NCI-H2107 treated with DMSO at 0.1 percent for 48 hours (cell line): ENCODE data around the gene HAUS1.
"Not testable (repeated sequence)": the region's sequence is repeated elsewhere in the genome, so short reads cannot be mapped to it uniquely, and the experiment has no call there.

Experiments used
- DNase-seq: peaks from one replicate; lab custom pipeline; 2025; ENCODE audit not compliant: unreplicated experiment; lab: John Stamatoyannopoulos, UW

Gene HAUS1

GRCh38 chr18:46156124-46156745 lies 52.0 kb downstream of the HAUS1 start:
- DNase-seq, result no peak

GRCh38 chr18:46156843-46157242 lies 52.7 kb downstream of the HAUS1 start:
- no peak for DNase-seq

- no peak for DNase-seq
Measured at GRCh38 chr18:46158499-46158898, 54.3 kb downstream of the HAUS1 start.

GRCh38 chr18:46160050-46160798 lies 56.0 kb downstream of the HAUS1 start:
- DNase-seq, result no peak

- DNase-seq, result not testable (repeated sequence)
Measured at GRCh38 chr18:46160840-46161239, 56.7 kb downstream of the HAUS1 start.

GRCh38 chr18:46161703-46162396 lies 57.7 kb downstream of the HAUS1 start:
- DNase-seq, result no peak

- DNase-seq, result no peak
Measured at GRCh38 chr18:46163091-46163490, 58.9 kb downstream of the HAUS1 start.

- no peak for DNase-seq
Measured at GRCh38 chr18:46163941-46164499, 59.8 kb downstream of the HAUS1 start.

- not testable (repeated sequence) for DNase-seq
Measured at GRCh38 chr18:46164502-46164901, 60.3 kb downstream of the HAUS1 start.

GRCh38 chr18:46164920-46165319 lies 60.7 kb downstream of the HAUS1 start:
- DNase-seq, result no peak

GRCh38 chr18:46166261-46166970 lies 62.2 kb downstream of the HAUS1 start:
- DNase-seq, result no peak

GRCh38 chr18:46167971-46168370 lies 63.8 kb downstream of the HAUS1 start:
- DNase-seq, result no peak

- DNase-seq, result no peak
Measured at GRCh38 chr18:46169464-46169941, 65.3 kb downstream of the HAUS1 start.

GRCh38 chr18:46171331-46171730 lies 67.1 kb downstream of the HAUS1 start:
- no peak for DNase-seq

GRCh38 chr18:46173393-46174341 lies 69.5 kb downstream of the HAUS1 start:
- peak; percentile 92 for DNase-seq

- no peak for DNase-seq
Measured at GRCh38 chr18:46174342-46175041, 70.3 kb downstream of the HAUS1 start.

GRCh38 chr18:46176001-46176400 lies 71.8 kb downstream of the HAUS1 start:
- DNase-seq, result no peak
